Prostate gland (tissue), 2 donors: Measurements from ENCODE around the gene RORC. TPM values are rescaled to one million over a fixed set of nuclear protein-coding genes. Genes with fewer than 3 reads are reported as not detected.

Experiments
- DNase-seq: peaks from one replicate; pipeline ENCODE4 v3.0.0-alpha.2; 2019; ENCODE audit warnings: low spot score
- H3K27ac ChIP-seq, 2 donors: fragments of 200-600 bp; sonication (generic); 2 replicates each; pipeline ENCODE4 v1.5.1; 2017 to 2019
- H3K27me3 ChIP-seq: fragments of 200-600 bp; sonication (generic); replicated peaks from 2 replicates; pipeline ENCODE4 v1.5.1; 2019; ENCODE audit not compliant: insufficient read depth
- H3K36me3 ChIP-seq, 2 donors: fragments of 200-600 bp; sonication (generic); 1 replicate in 1 of 2; 2 replicates in 1 of 2; pipeline versions ENCODE4 v1.5.1 to v1.8.1; 2017 to 2019
- H3K4me1 ChIP-seq: fragments of 200-600 bp; sonication (generic); replicated peaks from 2 replicates; pipeline ENCODE4 v1.5.1; 2019
- H3K4me3 ChIP-seq, 2 donors: fragments of 200-600 bp; sonication (generic); 2 replicates each; pipeline ENCODE4 v1.5.1; 2017 to 2019
- H3K9me3 ChIP-seq: fragments of 200-600 bp; sonication (generic); 2 replicates; pipeline ENCODE4 v1.5.1; 2017
- CTCF ChIP-seq, 4 experiments: fragments of 200-600 bp in 2 of 4; fragments of 450-650 bp in 2 of 4; sonication (generic) in 2 of 4; IDR thresholded peaks; 1 replicate in 3 of 4; 2 replicates in 1 of 4; pipeline ENCODE4 v1.5.1; 2016 to 2019; ENCODE audit warnings: antibody characterized with exemption in 4 of 4, mild to moderate bottlenecking in 2 of 4, moderate library complexity in 2 of 4
- POLR2A ChIP-seq: fragments of 450-650 bp; IDR thresholded peaks from one replicate; pipeline ENCODE4 v1.6.1; 2016; ENCODE audit warnings: antibody characterized with exemption, mild to moderate bottlenecking
- POLR2AphosphoS5 ChIP-seq: sonication (generic); formaldehyde crosslinking; IDR thresholded peaks from one replicate; pipeline ENCODE4 v1.6.1; 2017; ENCODE audit warnings: antibody characterized with exemption
- WGBS: methylation state at CpG from one replicate; pipeline ENCODE4 v1.1.5; 2018; 5-methylcytosine and 5-hydroxymethylcytosine counted together
- intact Hi-C: fragments of 100-400 bp; cut with DNase I; formaldehyde crosslinking; loops from one replicate; pipeline ENCODE4 v1.14.2; 2022
- total RNA-seq, 2 donors: library from RNA; depleted of rRNA; stranded (reverse); fragments of >200 nt; gene quantifications; one replicate each; pipeline ENCODE4 v1.1.0, GENCODE V29; 2016

RORC gene
- total RNA-seq, 2 donors from 2014 or later: 51.8 to 73.2 TPM

DNA sequence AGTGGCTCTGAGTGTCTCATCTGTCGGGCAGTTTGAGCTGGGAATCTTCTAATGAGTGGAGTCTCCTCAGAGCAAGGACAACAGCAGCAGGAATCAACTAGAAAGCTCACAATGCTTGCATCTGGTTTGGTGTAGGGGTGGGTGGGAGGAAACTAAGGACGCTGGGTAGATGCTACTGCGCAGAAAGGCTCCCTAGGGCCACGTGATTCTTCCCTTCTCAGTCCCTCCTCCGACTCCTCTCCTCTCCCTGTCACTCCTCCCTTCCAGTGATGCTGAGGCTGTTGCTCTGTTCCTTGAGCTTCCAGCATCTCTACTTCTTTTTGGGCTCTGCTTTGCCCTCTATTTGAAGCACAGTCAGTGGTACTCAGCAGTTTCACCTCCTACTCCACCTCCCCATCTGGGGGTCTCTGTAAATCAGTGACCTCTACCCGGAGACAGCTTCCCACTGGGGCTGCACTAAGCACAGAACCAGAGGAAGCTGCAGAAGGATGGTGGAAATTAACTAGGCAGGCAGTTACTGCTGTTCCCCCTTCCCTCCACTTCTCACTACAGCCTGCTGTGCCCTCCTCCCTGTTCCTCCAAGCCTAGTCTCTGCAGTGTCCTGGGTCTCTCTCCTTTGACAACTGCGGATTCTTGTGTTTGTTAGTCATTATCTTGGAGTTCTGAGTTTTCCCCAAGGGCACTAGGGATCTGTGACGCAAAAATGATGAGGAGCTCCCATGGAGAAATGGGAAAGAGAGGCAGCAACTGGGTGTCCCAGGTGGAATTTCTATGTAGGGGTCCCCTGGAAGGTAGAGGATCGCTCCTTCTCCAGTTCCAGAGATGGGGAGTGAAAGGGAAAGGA, 32.2 kb downstream of the RORC start:
- Histone ChIP-seq H3K9me3 (no peaks in the 10 kb centered on the region), H3K27ac (no peak overlapping the region), H3K4me3 (no peak overlapping the region), H3K27me3 (no peaks in the 10 kb centered on the region), H3K36me3 (no peaks in the 10 kb centered on the region), H3K4me1 (no peaks in the 10 kb centered on the region)
- no peak for DNase-seq
- intact Hi-C loops: no loop called here
- TF ChIP-seq POLR2A: no peak
- TF ChIP-seq POLR2AphosphoS5: no peak
- TF ChIP-seq CTCF (IDR thresholded peaks at IDR 0.05): no peak
- 45% methylated on average over 9 of the region's 9 CpGs for WGBS

DNA sequence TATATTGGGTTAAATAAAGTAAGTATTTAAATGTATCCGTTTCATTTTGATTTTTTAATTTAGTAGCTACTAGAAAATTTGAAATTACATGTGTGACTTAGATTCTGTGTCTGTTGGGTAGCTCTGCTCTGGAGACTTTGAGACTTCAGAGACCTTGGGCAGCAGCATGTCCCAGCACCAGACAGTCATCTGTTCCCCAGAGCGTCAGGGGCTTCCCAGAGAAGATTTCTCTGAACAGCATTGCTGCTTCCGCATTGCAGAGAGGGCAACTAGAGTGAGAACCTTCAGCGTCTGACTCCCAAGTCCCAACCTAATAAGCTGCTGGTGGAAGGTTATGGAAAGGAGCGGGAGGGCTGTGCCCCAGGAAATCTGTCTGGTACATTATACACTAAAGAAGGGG, 33.0 kb downstream of the RORC start:
- H3K4me3 ChIP-seq: no peak overlapping the region
- intact Hi-C loops: no loop called here
- 86% methylated on average over 5 of the region's 5 CpGs for WGBS
- H3K36me3 ChIP-seq: no peaks in the 10 kb centered on the region
- no peaks in the 10 kb centered on the region for H3K4me1 ChIP-seq
- H3K27ac ChIP-seq: no peak overlapping the region
- no peaks in the 10 kb centered on the region for H3K9me3 ChIP-seq
- no peaks in the 10 kb centered on the region for H3K27me3 ChIP-seq
- no peak for DNase-seq
- TF ChIP-seq POLR2AphosphoS5: no peak
- TF ChIP-seq POLR2A: no peak
- no peak for TF ChIP-seq CTCF (IDR thresholded peaks at IDR 0.05)

GRCh38 chr1:151790940-151791651, 40.5 kb downstream of the RORC start:
- no peak for DNase-seq
- H3K27me3 ChIP-seq: no peaks in the 10 kb centered on the region
- H3K27ac ChIP-seq: peak overlapping the region; percentile 39 to 67
- peak overlapping the region; percentile 50 to 67 for H3K4me3 ChIP-seq
- no peaks in the 10 kb centered on the region for H3K4me1 ChIP-seq
- no peak for TF ChIP-seq POLR2AphosphoS5
- no peaks in the 10 kb centered on the region for H3K9me3 ChIP-seq
- under 1% methylated on average over 52 of the region's 52 CpGs for WGBS
- intact Hi-C loops: no loop called here
- H3K36me3 ChIP-seq: no peaks in the 10 kb centered on the region

DNA sequence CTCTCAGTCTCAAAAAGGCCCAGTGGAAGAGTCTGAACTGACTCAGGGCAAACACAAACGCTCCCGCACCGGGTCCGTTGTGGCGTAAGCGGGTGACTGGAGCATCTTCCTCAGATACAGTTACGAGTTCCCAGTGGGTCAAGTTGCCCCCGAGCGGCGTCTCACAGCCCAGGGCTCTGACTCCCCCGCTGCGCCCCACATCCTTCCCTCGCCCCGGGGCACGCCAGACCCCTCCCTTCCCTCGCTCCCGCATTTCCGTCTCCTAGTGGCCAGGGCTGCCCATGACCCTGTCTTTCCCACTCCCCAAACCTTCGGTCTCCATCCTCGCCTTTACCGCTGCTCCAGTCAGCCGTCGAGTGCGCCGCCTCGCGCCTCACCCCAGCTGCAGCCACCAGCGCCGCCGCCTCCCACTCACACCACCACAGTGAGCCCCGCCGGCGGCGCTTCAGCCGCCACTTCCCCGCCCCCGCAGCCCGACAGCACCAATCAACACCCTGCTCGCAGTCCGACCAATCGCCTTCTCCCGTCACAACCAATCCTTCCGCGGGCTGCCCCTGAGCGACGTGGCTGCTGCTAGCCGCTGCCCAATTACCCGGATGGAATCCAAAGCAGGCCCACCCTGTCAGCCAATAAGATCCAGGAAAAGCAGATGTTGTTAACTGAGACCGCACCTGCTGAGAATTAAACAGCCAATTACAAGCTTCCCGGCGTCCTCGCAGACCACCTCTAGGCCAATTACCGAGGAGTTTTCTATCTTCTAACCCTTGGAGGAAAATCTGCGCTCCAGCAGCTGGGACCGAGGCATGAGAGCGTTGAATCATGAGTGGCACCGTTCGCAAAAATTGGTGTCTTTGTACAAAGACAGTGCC, 41.3 kb downstream of the RORC start, which contains the start of gene TDRKH:
Gene TDRKH, minus strand, starts transcription at position 430 of the 869 bp plus-strand sequence. CDS start 7,478 bp downstream, outside the sequence.
- Histone ChIP-seq H3K27me3 (no peaks in the 10 kb centered on the region), H3K36me3 (no peaks in the 10 kb centered on the region), H3K4me1 (no peaks in the 10 kb centered on the region), H3K27ac (peak within 1 kb of the TSS; percentile 39 to 67), H3K4me3 (peak within 1 kb of the TSS; percentile 50 to 67), H3K9me3 (no peaks in the 10 kb centered on the region)
- intact Hi-C loops: no loop called here
- TF ChIP-seq POLR2AphosphoS5 (peak; percentile 94), CTCF (IDR thresholded peaks at IDR 0.05) (peak in 2 of 4 experiments; percentile 42 to 50), POLR2A (peak; percentile 80)
- peak; percentile 99 for DNase-seq
- WGBS: under 1% methylated on average over 56 of the region's 58 CpGs

DNA sequence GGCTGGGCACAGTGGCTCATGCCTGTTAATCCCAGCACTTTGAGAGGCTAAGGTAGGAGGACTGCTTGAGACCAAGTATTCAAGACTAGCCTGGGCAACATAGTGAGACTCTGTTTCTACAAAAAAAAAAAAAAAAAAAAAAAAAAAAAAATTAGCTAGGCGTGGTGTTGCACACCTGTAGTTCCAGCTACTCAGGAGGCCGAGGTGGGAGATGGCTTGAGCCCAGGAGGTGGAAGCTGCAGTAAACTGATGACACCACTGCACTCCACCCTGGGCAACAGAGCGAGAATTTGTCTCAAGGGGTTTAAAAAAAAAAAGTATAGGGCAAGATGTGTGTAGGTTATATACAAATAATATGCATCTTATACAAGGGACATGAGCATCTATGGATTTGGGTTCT, 43.9 kb downstream of the RORC start:
- Histone ChIP-seq H3K9me3 (no peaks in the 10 kb centered on the region), H3K27ac (no peak overlapping the region), H3K4me1 (no peaks in the 10 kb centered on the region), H3K27me3 (no peaks in the 10 kb centered on the region), H3K4me3 (no peak overlapping the region), H3K36me3 (no peaks in the 10 kb centered on the region)
- intact Hi-C loops: no loop called here
- DNase-seq: no peak
- 100% methylated on average over 3 of the region's 3 CpGs for WGBS
- TF ChIP-seq POLR2A (no peak), POLR2AphosphoS5 (no peak), CTCF (IDR thresholded peaks at IDR 0.05) (no peak)
